H9 (cell line): ENCODE results near the gene GNAI1. TPM values are rescaled to one million over a fixed set of nuclear protein-coding genes. Genes with fewer than 3 reads are reported as not detected.

Source experiments
- DNase-seq: peaks from one replicate; pipeline ENCODE4 v3.0.0-alpha.2; 2017
- H2AFZ ChIP-seq: one replicate; pipeline ENCODE4 v1.6.1; 2013; ENCODE audit warnings: mild to moderate bottlenecking, low read length, control low read depth, moderate library complexity
- H2AK5ac ChIP-seq: 2 replicates; pipeline ENCODE4 v1.6.1; 2013; ENCODE audit warnings: low read length, control low read depth, mixed read lengths; ENCODE audit not compliant: insufficient read length
- H2BK120ac ChIP-seq: one replicate; pipeline ENCODE4 v1.6.1; 2013; ENCODE audit warnings: low read depth, mild to moderate bottlenecking, low read length, control low read depth, inconsistent platforms; ENCODE audit not compliant: poor library complexity, severe bottlenecking
- H2BK12ac ChIP-seq: 2 replicates; pipeline ENCODE4 v1.6.1; 2013; ENCODE audit warnings: low read length, control low read depth, mixed read lengths, low read depth; ENCODE audit not compliant: insufficient read length
- H2BK15ac ChIP-seq: 2 replicates; pipeline ENCODE4 v1.6.1; 2013; ENCODE audit warnings: low read depth, low read length, control low read depth
- H2BK20ac ChIP-seq: one replicate; pipeline ENCODE4 v1.6.1; 2013; ENCODE audit warnings: low read depth, mild to moderate bottlenecking, low read length, control low read depth, inconsistent platforms; ENCODE audit not compliant: poor library complexity, severe bottlenecking
- H2BK5ac ChIP-seq: 2 replicates; pipeline ENCODE4 v1.6.1; 2013; ENCODE audit warnings: low read length, control low read depth, mixed read lengths; ENCODE audit not compliant: insufficient read length
- H3K14ac ChIP-seq: 2 replicates; pipeline ENCODE4 v1.6.1; 2013; ENCODE audit warnings: low read length, control low read depth; ENCODE audit not compliant: insufficient read depth
- H3K18ac ChIP-seq: 2 replicates; pipeline ENCODE4 v1.6.1; 2013; ENCODE audit warnings: low read depth, mild to moderate bottlenecking, mixed read lengths, low read length, control low read depth; ENCODE audit not compliant: insufficient read length
- H3K23ac ChIP-seq: 2 replicates; pipeline ENCODE4 v1.6.1; 2013; ENCODE audit warnings: low read length, control low read depth, mixed read lengths, low read depth; ENCODE audit not compliant: insufficient read length
- H3K23me2 ChIP-seq: 2 replicates; pipeline ENCODE4 v1.6.1; 2013; ENCODE audit warnings: low read depth, mild to moderate bottlenecking, mixed read lengths, low read length, control low read depth; ENCODE audit not compliant: insufficient read length, poor library complexity, severe bottlenecking
- H3K27ac ChIP-seq: 2 replicates; pipeline ENCODE4 v1.5.1; 2013; ENCODE audit warnings: low read length, control low read depth, mixed read lengths, low read depth; ENCODE audit not compliant: insufficient read length
- H3K27me3 ChIP-seq: 2 replicates; pipeline ENCODE4 v1.6.1; 2013; ENCODE audit warnings: low read length, control low read depth, inconsistent platforms; ENCODE audit not compliant: insufficient read depth
- H3K4ac ChIP-seq: 2 replicates; pipeline ENCODE4 v1.6.1; 2013; ENCODE audit warnings: low read depth, mild to moderate bottlenecking, control low read depth, inconsistent platforms, low read length, moderate library complexity
- H3K4me1 ChIP-seq: 2 replicates; pipeline ENCODE4 v1.6.1; 2013; ENCODE audit warnings: low read length, control low read depth, inconsistent platforms; ENCODE audit not compliant: insufficient read depth
- H3K4me2 ChIP-seq: 2 replicates; pipeline ENCODE4 v1.6.1; 2013; ENCODE audit warnings: low read length, control low read depth, mixed read lengths; ENCODE audit not compliant: insufficient read length, insufficient read depth
- H3K56ac ChIP-seq: 2 replicates; pipeline ENCODE4 v1.6.1; 2013; ENCODE audit warnings: low read depth, mild to moderate bottlenecking, mixed read lengths, low read length, control low read depth; ENCODE audit not compliant: insufficient read length
- H3K79me1 ChIP-seq: 2 replicates; pipeline ENCODE4 v1.6.1; 2013; ENCODE audit warnings: low read depth, mild to moderate bottlenecking, moderate library complexity, low read length, control low read depth, inconsistent platforms; ENCODE audit not compliant: insufficient read depth, poor library complexity, severe bottlenecking
- H3K79me2 ChIP-seq: 2 replicates; pipeline ENCODE4 v1.6.1; 2013; ENCODE audit warnings: low read length, control low read depth, inconsistent platforms; ENCODE audit not compliant: insufficient read depth
- H3K9ac ChIP-seq: 2 replicates; pipeline ENCODE4 v1.6.1; 2013; ENCODE audit warnings: low read length, control low read depth, mixed read lengths; ENCODE audit not compliant: insufficient read length; ENCODE audit errors: extremely low read depth
- H3K9me3 ChIP-seq: one replicate; pipeline ENCODE4 v1.6.1; 2013; ENCODE audit warnings: low read depth, low read length, inconsistent platforms; ENCODE audit not compliant: control insufficient read depth
- H3T11ph ChIP-seq: one replicate; pipeline ENCODE4 v1.6.1; 2013; ENCODE audit warnings: mild to moderate bottlenecking, low read length, control low read depth, inconsistent platforms
- H4K20me1 ChIP-seq: one replicate; pipeline ENCODE4 v1.6.1; 2013; ENCODE audit not compliant: control insufficient read depth, insufficient read length, insufficient read depth
- H4K5ac ChIP-seq: 2 replicates; pipeline ENCODE4 v1.6.1; 2013; ENCODE audit warnings: low read depth, mild to moderate bottlenecking, mixed read lengths, low read length, control low read depth; ENCODE audit not compliant: insufficient read length
- H4K8ac ChIP-seq: replicated peaks from 2 replicates; pipeline ENCODE4 v1.6.1; 2013; ENCODE audit warnings: low read length, control low read depth, mixed read lengths, low read depth; ENCODE audit not compliant: insufficient read length
- H4K91ac ChIP-seq: 2 replicates; pipeline ENCODE4 v1.6.1; 2013; ENCODE audit warnings: low read depth, mild to moderate bottlenecking, moderate library complexity, mixed read lengths, low read length, control low read depth; ENCODE audit not compliant: insufficient read length
- H3K27ac Mint-ChIP-seq, 3 experiments: 2 replicates in 2 of 3; 3 replicates in 1 of 3; pipeline ENCODE4 v1.8.0; 2020 to 2021; ENCODE audit warnings: mixed read lengths in 3 of 3, mild to moderate bottlenecking in 1 of 3, moderate library complexity in 1 of 3
- H3K27me3 Mint-ChIP-seq: 2 replicates; pipeline ENCODE4 v1.8.0; 2021; ENCODE audit warnings: low read depth, mild to moderate bottlenecking, moderate library complexity, mixed read lengths
- H3K36me3 Mint-ChIP-seq, 3 experiments: 2 replicates in 2 of 3; 3 replicates in 1 of 3; pipeline ENCODE4 v1.8.0; 2020 to 2021; ENCODE audit warnings: low read depth in 3 of 3, mixed read lengths in 3 of 3; ENCODE audit not compliant: insufficient read depth in 1 of 3
- H3K4me1 Mint-ChIP-seq, 2 experiments: 2 replicates each; pipeline ENCODE4 v1.8.0; 2020; ENCODE audit warnings: mixed read lengths in 2 of 2
- H3K4me3 Mint-ChIP-seq, 2 experiments: 2 replicates in 1 of 2; 3 replicates in 1 of 2; pipeline ENCODE4 v1.8.0; 2020 to 2021; ENCODE audit warnings: mild to moderate bottlenecking in 2 of 2, mixed read lengths in 2 of 2, moderate library complexity in 1 of 2
- H3K9me3 Mint-ChIP-seq, 2 experiments: 2 replicates in 1 of 2; 3 replicates in 1 of 2; pipeline ENCODE4 v1.8.0; 2020; ENCODE audit warnings: mild to moderate bottlenecking in 2 of 2, mixed read lengths in 2 of 2, moderate library complexity in 1 of 2
- WGBS: extraction: QIAGEN DNeasy Blood & Tissue Kit; methylation state at CpG from one replicate; pipeline ENCODE4 v1.1.7; 2013; ENCODE audit warnings: missing lambda C conversion rate, low lambda C conversion rate, mixed read lengths; ENCODE audit not compliant: insufficient read length; ENCODE audit errors: extremely low coverage; 5-methylcytosine and 5-hydroxymethylcytosine counted together
- total RNA-seq: library from RNA; stranded (reverse); gene quantifications from 2 replicates; pipeline ENCODE4 v1.2.1, GENCODE V29; 2021
- TF ChIP-seq, protein P1 (sequence below): fragments of 200-600 bp; sonication (generic); conservative IDR thresholded peaks from 3 replicates; pipeline ENCODE4 v1.8.0; 2021; ENCODE audit warnings: antibody characterized with exemption, mild to moderate bottlenecking

Gene GNAI1
- total RNA-seq, 1 experiment from 2014 or later = 14.1 TPM

DNA sequence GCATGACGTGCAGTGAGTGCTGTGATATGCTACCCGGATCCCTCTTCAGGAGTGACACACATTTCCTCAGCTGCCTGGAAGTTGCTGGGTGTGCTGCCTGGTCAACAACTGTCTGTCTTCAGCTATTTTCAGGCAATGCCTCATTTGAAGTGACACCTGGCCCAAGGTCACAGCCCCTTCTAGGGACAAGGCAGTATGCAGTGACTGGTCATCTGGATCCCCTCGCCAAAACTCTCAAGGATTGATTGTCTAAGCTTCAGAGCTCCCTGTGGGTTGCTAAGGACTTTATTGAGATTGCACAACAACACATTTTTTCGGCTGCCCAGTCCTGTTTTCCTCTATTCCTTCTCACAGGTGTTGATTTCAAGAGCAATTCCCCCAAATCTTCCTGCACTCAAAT is 108.8 kb downstream of the GNAI1 start:
- Mint-ChIP-seq H3K27me3 (no peaks in the 10 kb centered on the region; the same call in 1 of the 2 replicates), H3K27ac (peak overlapping the region in 1 of 3 experiments; percentile 90; a peak in 2 of 7 replicates), H3K36me3 (no peaks in the 10 kb centered on the region), H3K4me1 (peaks cover 0 to 2% of the 10 kb centered on the region in 2 experiments; a peak in 2 of 4 replicates), H3K4me3 (no peak overlapping the region), H3K9me3 (no peaks in the 10 kb centered on the region)
- Histone ChIP-seq H2BK12ac (no peak overlapping the region), H3K9me3 (no peaks in the 10 kb centered on the region), H2AFZ (no peak overlapping the region), H3K27ac (no peak overlapping the region), H2BK20ac (no peak overlapping the region), H3K14ac (no peak overlapping the region), H4K20me1 (no peaks in the 10 kb centered on the region), H3K56ac (no peak overlapping the region), H3K18ac (no peak overlapping the region), H2AK5ac (no peak overlapping the region), H4K5ac (no peak overlapping the region), H3K9ac (no peak overlapping the region), H3K79me2 (no peaks in the 10 kb centered on the region), H3K4ac (no peak overlapping the region), H3K79me1 (no peaks in the 10 kb centered on the region), H3K23ac (no peak overlapping the region), H4K91ac (no peak overlapping the region), H3K4me2 (no peak overlapping the region), H3K4me1 (no peaks in the 10 kb centered on the region), H2BK120ac (no peak overlapping the region), H3T11ph (no peak overlapping the region), H3K27me3 (no peaks in the 10 kb centered on the region), H3K23me2 (no peaks in the 10 kb centered on the region), H2BK5ac (no peak overlapping the region), H2BK15ac (no peak overlapping the region), H4K8ac (no peak overlapping the region)
- no peak for DNase-seq
- TF ChIP-seq, protein P1, sequence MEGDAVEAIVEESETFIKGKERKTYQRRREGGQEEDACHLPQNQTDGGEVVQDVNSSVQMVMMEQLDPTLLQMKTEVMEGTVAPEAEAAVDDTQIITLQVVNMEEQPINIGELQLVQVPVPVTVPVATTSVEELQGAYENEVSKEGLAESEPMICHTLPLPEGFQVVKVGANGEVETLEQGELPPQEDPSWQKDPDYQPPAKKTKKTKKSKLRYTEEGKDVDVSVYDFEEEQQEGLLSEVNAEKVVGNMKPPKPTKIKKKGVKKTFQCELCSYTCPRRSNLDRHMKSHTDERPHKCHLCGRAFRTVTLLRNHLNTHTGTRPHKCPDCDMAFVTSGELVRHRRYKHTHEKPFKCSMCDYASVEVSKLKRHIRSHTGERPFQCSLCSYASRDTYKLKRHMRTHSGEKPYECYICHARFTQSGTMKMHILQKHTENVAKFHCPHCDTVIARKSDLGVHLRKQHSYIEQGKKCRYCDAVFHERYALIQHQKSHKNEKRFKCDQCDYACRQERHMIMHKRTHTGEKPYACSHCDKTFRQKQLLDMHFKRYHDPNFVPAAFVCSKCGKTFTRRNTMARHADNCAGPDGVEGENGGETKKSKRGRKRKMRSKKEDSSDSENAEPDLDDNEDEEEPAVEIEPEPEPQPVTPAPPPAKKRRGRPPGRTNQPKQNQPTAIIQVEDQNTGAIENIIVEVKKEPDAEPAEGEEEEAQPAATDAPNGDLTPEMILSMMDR = no peak
- WGBS = no CpG with 5 or more reads among the region's 4 CpGs
